ENCODE data around the gene NEDD4. TPM values are rescaled to one million over a fixed set of nuclear protein-coding genes. Genes with fewer than 3 reads are reported as not detected.
A peak's percentile ranks its signal among the peaks of the same experiment; 100 is the strongest.
"Not testable (repeated sequence)": the region's sequence is repeated elsewhere in the genome, so short reads cannot be mapped to it uniquely, and the experiment has no call there.

The NEDD4 gene
- total RNA-seq, 1 donor from 2014 or later = 12.6 TPM

DNA sequence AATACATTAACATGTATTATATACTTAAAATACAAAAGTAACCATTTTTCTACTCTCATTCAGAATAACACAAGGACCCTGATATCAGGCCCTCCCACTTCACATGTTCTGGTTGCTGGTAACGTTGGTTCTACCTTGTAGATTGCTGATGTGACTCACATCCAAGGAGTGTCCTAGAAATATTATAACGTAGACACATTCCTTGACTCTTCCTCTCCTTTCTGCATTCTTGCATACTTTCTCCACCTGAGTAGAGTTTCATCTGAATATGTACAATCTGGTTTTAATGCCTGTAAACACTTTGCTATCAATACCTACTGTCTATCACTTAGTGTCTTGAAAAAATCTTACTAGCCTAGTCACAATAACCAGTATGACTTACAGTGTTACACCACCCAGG is 35.0 kb upstream of the NEDD4 start:
- H3K36me3 Mint-ChIP-seq (ENCODE audit: low read depth) = no peaks in the 10 kb centered on the region
- H3K27ac Mint-ChIP-seq = no peak overlapping the region
- peaks cover 8% of the 10 kb centered on the region for H3K27me3 Mint-ChIP-seq (ENCODE audit: insufficient read depth)
- intact Hi-C loops (cut with micrococcal nuclease) = no loop called here
- H3K4me1 Mint-ChIP-seq (ENCODE audit: low read depth) = no peaks in the 10 kb centered on the region
- no peak for DNase-seq (ENCODE audit: low spot score)
- no peak overlapping the region for H3K4me3 Mint-ChIP-seq
- peaks cover 3% of the 10 kb centered on the region for H3K9me3 Mint-ChIP-seq

DNA sequence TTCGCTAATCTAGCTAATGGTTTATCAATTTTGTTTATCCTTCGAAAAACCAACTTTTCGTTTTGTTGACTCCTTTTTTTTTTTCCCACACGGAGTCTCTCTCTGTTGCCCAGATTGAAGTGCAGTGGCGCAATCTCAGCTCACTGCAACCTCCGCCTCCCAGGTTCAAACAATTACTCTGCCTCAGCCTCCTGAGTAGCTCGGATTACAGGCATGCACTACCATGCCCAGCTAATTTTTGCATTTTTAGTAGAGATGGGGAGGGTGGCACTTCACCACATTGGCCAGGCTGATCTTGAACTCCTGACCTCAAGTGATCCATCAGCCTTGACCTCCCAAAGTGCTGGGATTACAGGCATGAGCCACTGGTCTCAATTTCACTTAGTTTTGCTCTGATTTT is 29.7 kb upstream of the NEDD4 start:
- H3K9me3 Mint-ChIP-seq; intact Hi-C loops (cut with micrococcal nuclease); DNase-seq (ENCODE audit: low spot score); H3K36me3 Mint-ChIP-seq (ENCODE audit: low read depth); H3K4me1 Mint-ChIP-seq (ENCODE audit: low read depth); H3K27ac Mint-ChIP-seq; H3K4me3 Mint-ChIP-seq: not testable (repeated sequence)
- H3K27me3 Mint-ChIP-seq (ENCODE audit: insufficient read depth) = peaks cover 18% of the 10 kb centered on the region

GRCh38 chr15:56019819-56020486 is 26.5 kb upstream of the NEDD4 start:
- Mint-ChIP-seq H3K36me3 (ENCODE audit: low read depth) (peaks cover 2% of the 10 kb centered on the region), H3K4me1 (ENCODE audit: low read depth) (no peaks in the 10 kb centered on the region), H3K4me3 (no peak overlapping the region), H3K27me3 (ENCODE audit: insufficient read depth) (peaks cover 18% of the 10 kb centered on the region), H3K9me3 (peaks cover 8% of the 10 kb centered on the region), H3K27ac (no peak overlapping the region)
- intact Hi-C loops (cut with micrococcal nuclease) = no loop called here
- no peak for DNase-seq (ENCODE audit: low spot score)

- DNase-seq (ENCODE audit: low spot score) = no peak
- peaks cover 18% of the 10 kb centered on the region for H3K27me3 Mint-ChIP-seq (ENCODE audit: insufficient read depth)
- intact Hi-C loops (cut with micrococcal nuclease) = no loop called here
- no peak overlapping the region for H3K4me3 Mint-ChIP-seq
- no peak overlapping the region for H3K27ac Mint-ChIP-seq
- no peaks in the 10 kb centered on the region for H3K4me1 Mint-ChIP-seq (ENCODE audit: low read depth)
- H3K9me3 Mint-ChIP-seq = peaks cover 8% of the 10 kb centered on the region
- peaks cover 2% of the 10 kb centered on the region for H3K36me3 Mint-ChIP-seq (ENCODE audit: low read depth)
These were observed 25.8 kb upstream of the NEDD4 start for GRCh38 chr15:56019060-56019793.

DNA sequence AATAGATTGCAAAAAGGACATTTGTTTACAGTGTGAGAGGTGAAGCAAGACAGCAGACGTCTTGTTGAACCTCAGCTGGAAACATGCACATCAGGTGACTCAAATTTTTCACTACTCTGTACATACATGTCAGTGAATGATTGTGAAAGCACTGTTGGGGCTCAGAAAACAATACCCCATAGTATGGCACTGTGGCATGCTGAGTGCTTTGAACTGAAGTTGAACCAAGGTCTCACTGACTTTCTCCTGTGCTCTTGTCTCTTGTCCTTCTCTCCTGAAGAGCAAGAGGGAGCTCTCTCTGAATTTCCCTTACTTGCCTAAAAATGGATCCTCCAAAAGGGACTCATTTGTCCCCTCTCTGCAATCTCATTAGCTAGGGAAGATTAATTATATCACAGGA is 24.5 kb upstream of the NEDD4 start:
- H3K27ac Mint-ChIP-seq = no peak overlapping the region
- no peak overlapping the region for H3K4me3 Mint-ChIP-seq
- no peaks in the 10 kb centered on the region for H3K4me1 Mint-ChIP-seq (ENCODE audit: low read depth)
- peaks cover 2% of the 10 kb centered on the region for H3K36me3 Mint-ChIP-seq (ENCODE audit: low read depth)
- H3K9me3 Mint-ChIP-seq = peaks cover 12% of the 10 kb centered on the region
- intact Hi-C loops (cut with micrococcal nuclease) = no loop called here
- no peak for DNase-seq (ENCODE audit: low spot score)
- peaks cover 14% of the 10 kb centered on the region for H3K27me3 Mint-ChIP-seq (ENCODE audit: insufficient read depth)

DNA sequence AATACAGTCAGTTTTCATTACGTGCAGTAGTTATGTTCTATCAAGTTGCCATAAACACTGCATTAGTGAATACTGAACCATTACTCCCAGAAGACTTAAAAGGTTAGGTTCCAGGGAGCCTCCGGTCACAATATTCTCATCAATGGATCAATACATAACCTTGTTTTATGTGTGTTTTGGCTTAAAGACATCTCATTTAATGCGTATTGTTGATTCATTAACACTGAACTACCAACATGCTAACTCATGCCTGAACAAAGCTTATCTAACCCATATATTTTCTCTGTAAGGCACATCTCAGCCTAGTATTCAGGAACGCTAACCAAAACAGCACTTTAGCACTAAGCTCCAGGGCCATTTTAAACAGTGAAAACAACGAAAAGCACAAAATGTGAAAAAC is 24.1 kb upstream of the NEDD4 start:
- no peak overlapping the region for H3K27ac Mint-ChIP-seq
- H3K4me3 Mint-ChIP-seq = no peak overlapping the region
- intact Hi-C loops (cut with micrococcal nuclease) = no loop called here
- no peaks in the 10 kb centered on the region for H3K4me1 Mint-ChIP-seq (ENCODE audit: low read depth)
- peaks cover 13% of the 10 kb centered on the region for H3K27me3 Mint-ChIP-seq (ENCODE audit: insufficient read depth)
- no peak for DNase-seq (ENCODE audit: low spot score)
- peaks cover 2% of the 10 kb centered on the region for H3K36me3 Mint-ChIP-seq (ENCODE audit: low read depth)
- peaks cover 12% of the 10 kb centered on the region for H3K9me3 Mint-ChIP-seq

GRCh38 chr15:56016281-56016680 is 22.9 kb upstream of the NEDD4 start:
- no peak for DNase-seq (ENCODE audit: low spot score)
- intact Hi-C loops (cut with micrococcal nuclease) = no loop called here
- H3K36me3 Mint-ChIP-seq (ENCODE audit: low read depth) = peaks cover 2% of the 10 kb centered on the region
- H3K9me3 Mint-ChIP-seq = peaks cover 12% of the 10 kb centered on the region
- H3K4me1 Mint-ChIP-seq (ENCODE audit: low read depth) = no peaks in the 10 kb centered on the region
- H3K27ac Mint-ChIP-seq = no peak overlapping the region
- peaks cover 7% of the 10 kb centered on the region for H3K27me3 Mint-ChIP-seq (ENCODE audit: insufficient read depth)
- no peak overlapping the region for H3K4me3 Mint-ChIP-seq

DNA sequence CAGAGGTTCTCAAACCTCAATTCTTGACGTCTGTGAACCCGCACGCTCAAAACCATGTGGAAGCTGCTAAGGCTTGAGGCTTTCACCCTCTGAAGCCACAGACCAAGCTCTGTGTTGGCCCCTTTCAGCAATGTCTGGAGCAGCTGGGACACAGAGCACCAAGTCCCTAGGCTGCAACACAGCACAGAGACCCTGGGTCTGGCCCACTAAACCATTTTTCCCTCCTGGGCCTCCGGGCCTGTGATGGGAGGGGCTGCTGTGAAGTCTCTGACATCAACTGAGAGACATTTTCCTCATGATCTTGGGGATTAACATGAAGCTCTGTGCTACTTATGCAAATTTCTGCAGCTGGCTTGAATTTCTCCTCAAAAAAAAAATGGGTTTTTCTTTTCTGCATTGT is 21.3 kb upstream of the NEDD4 start:
- Mint-ChIP-seq H3K36me3 (ENCODE audit: low read depth) (peaks cover 2% of the 10 kb centered on the region), H3K9me3 (peaks cover 12% of the 10 kb centered on the region), H3K4me1 (ENCODE audit: low read depth) (no peaks in the 10 kb centered on the region), H3K4me3 (no peak overlapping the region), H3K27me3 (ENCODE audit: insufficient read depth) (peaks cover 9% of the 10 kb centered on the region), H3K27ac (no peak overlapping the region)
- no peak for DNase-seq (ENCODE audit: low spot score)
- intact Hi-C loops (cut with micrococcal nuclease) = no loop called here

DNA sequence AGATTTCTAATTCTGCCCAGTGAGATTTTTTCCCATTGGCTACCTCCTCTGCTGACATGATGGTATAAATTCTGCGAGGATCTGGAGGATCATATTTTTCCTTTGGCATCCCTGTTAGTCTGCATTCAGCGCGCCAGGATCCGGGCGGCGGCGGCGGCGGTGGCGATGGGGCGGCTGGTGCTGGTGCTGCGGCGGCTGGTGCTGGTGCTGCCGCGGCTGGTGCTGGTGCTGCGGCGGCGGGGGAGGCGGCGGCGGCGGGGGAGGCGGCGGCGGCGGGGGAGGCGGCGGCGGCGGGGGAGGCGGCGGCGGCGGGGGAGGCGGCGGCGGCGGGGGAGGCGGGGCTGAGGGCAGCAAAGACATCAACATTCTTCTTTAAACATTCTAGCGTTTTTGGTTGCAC is 13.6 kb upstream of the NEDD4 start:
- intact Hi-C loops (cut with micrococcal nuclease); H3K27ac Mint-ChIP-seq; H3K9me3 Mint-ChIP-seq; H3K36me3 Mint-ChIP-seq (ENCODE audit: low read depth); H3K4me1 Mint-ChIP-seq (ENCODE audit: low read depth); DNase-seq (ENCODE audit: low spot score): not testable (repeated sequence)
- Mint-ChIP-seq H3K4me3 (peak overlapping the region; percentile 52), H3K27me3 (ENCODE audit: insufficient read depth) (peaks cover 23% of the 10 kb centered on the region)

- H3K4me1 Mint-ChIP-seq (ENCODE audit: low read depth); DNase-seq (ENCODE audit: low spot score); H3K27ac Mint-ChIP-seq; H3K4me3 Mint-ChIP-seq; intact Hi-C loops (cut with micrococcal nuclease); H3K9me3 Mint-ChIP-seq; H3K36me3 Mint-ChIP-seq (ENCODE audit: low read depth): not testable (repeated sequence)
- peaks cover 26% of the 10 kb centered on the region for H3K27me3 Mint-ChIP-seq (ENCODE audit: insufficient read depth)
These were observed 13.0 kb upstream of the NEDD4 start for GRCh38 chr15:56006371-56006770.

- peaks cover 27% of the 10 kb centered on the region for H3K27me3 Mint-ChIP-seq (ENCODE audit: insufficient read depth)
- H3K9me3 Mint-ChIP-seq; intact Hi-C loops (cut with micrococcal nuclease); H3K4me3 Mint-ChIP-seq; H3K36me3 Mint-ChIP-seq (ENCODE audit: low read depth); DNase-seq (ENCODE audit: low spot score); H3K27ac Mint-ChIP-seq; H3K4me1 Mint-ChIP-seq (ENCODE audit: low read depth): not testable (repeated sequence)
These were observed 10.9 kb upstream of the NEDD4 start for GRCh38 chr15:56004281-56004680.

GRCh38 chr15:56003777-56004176 is 10.4 kb upstream of the NEDD4 start:
- H3K4me1 Mint-ChIP-seq (ENCODE audit: low read depth); H3K4me3 Mint-ChIP-seq; H3K27ac Mint-ChIP-seq; intact Hi-C loops (cut with micrococcal nuclease); DNase-seq (ENCODE audit: low spot score); H3K9me3 Mint-ChIP-seq; H3K36me3 Mint-ChIP-seq (ENCODE audit: low read depth): not testable (repeated sequence)
- H3K27me3 Mint-ChIP-seq (ENCODE audit: insufficient read depth) = peaks cover 27% of the 10 kb centered on the region

GRCh38 chr15:56003277-56003676 is 9.9 kb upstream of the NEDD4 start:
- H3K9me3 Mint-ChIP-seq; intact Hi-C loops (cut with micrococcal nuclease); DNase-seq (ENCODE audit: low spot score); H3K4me1 Mint-ChIP-seq (ENCODE audit: low read depth); H3K36me3 Mint-ChIP-seq (ENCODE audit: low read depth); H3K4me3 Mint-ChIP-seq; H3K27ac Mint-ChIP-seq: not testable (repeated sequence)
- H3K27me3 Mint-ChIP-seq (ENCODE audit: insufficient read depth) = peaks cover 31% of the 10 kb centered on the region
